H1 (cell line): ENCODE results near the gene FAM181B. TPM values are rescaled to one million over a fixed set of nuclear protein-coding genes. Genes with fewer than 3 reads are reported as not detected.

ENCODE experiments used
- CTCF ChIA-PET: fragments of 300-600 bp; sonication (Branson Sonifier 250); formaldehyde crosslinking; loops from one replicate; lab custom pipeline; 2021; ENCODE audit not compliant: partially characterized antibody; lab: Charles Lee
- POLR2A ChIA-PET: fragments of 300-600 bp; sonication (Branson Sonifier 250); formaldehyde crosslinking; loops from one replicate; lab custom pipeline; 2021; ENCODE audit warnings: inconsistent platforms; ENCODE audit not compliant: partially characterized antibody; lab: Charles Lee
- DNase-seq, 2 experiments: peaks; one replicate each; pipeline versions ENCODE4 v3.0.0 to v3.0.0-alpha.2; 2010 to 2022; ENCODE audit warnings: low spot score in 2 of 2, low read depth in 1 of 2, mixed read lengths in 1 of 2
- FAIRE-seq: peaks from 2 replicates; lab custom pipeline; 2011; peaks lifted over from hg19 to GRCh38; lab: Jason Lieb, UNC
- H2AFZ ChIP-seq: 2 replicates; pipeline ENCODE4 v1.8.1; 2012; ENCODE audit warnings: low read length, inconsistent platforms
- H2AK5ac ChIP-seq: 2 replicates; pipeline ENCODE4 v1.6.1; 2013; ENCODE audit warnings: low read depth, low read length
- H2BK120ac ChIP-seq: replicated peaks from 2 replicates; pipeline ENCODE3; 2013; ENCODE audit warnings: low read depth, low read length, inconsistent platforms
- H2BK12ac ChIP-seq: 2 replicates; pipeline ENCODE4 v1.6.1; 2013; ENCODE audit warnings: low read depth, low read length
- H2BK15ac ChIP-seq: 2 replicates; pipeline ENCODE4 v1.6.1; 2013; ENCODE audit warnings: low read length
- H2BK20ac ChIP-seq: 2 replicates; pipeline ENCODE4 v1.6.1; 2013; ENCODE audit warnings: low read length
- H2BK5ac ChIP-seq: 2 replicates; pipeline ENCODE4 v1.6.1; 2013; ENCODE audit warnings: low read depth, low read length
- H3K14ac ChIP-seq: 2 replicates; pipeline ENCODE4 v1.6.1; 2013; ENCODE audit warnings: inconsistent platforms; ENCODE audit not compliant: insufficient read length
- H3K18ac ChIP-seq: 2 replicates; pipeline ENCODE4 v1.6.1; 2013; ENCODE audit warnings: low read length; ENCODE audit errors: extremely low read depth
- H3K23ac ChIP-seq: 2 replicates; pipeline ENCODE4 v1.6.1; 2013; ENCODE audit warnings: inconsistent platforms; ENCODE audit not compliant: insufficient read length
- H3K23me2 ChIP-seq: 2 replicates; pipeline ENCODE4 v1.6.1; 2013; ENCODE audit warnings: low read depth, low read length
- H3K27ac ChIP-seq: 2 replicates; pipeline ENCODE4 v1.6.1; 2011; ENCODE audit warnings: low read depth, low read length, inconsistent platforms
- H3K27me3 ChIP-seq, 4 experiments: replicated peaks in 1 of 4; 1 replicate in 1 of 4; 2 replicates in 3 of 4; pipeline versions ENCODE4 v1.6.1 to v1.8.1; 2011 to 2013; ENCODE audit warnings: low read length in 3 of 4, mild to moderate bottlenecking in 3 of 4, inconsistent platforms in 2 of 4, mixed read lengths in 2 of 4, moderate library complexity in 1 of 4; ENCODE audit not compliant: control insufficient read depth in 3 of 4, insufficient read depth in 3 of 4; ENCODE audit errors: extremely low read depth in 1 of 4
- H3K36me3 ChIP-seq, 4 experiments: 2 replicates each; pipeline versions ENCODE4 v1.6.1 to v1.8.1; 2011 to 2013; ENCODE audit warnings: mild to moderate bottlenecking in 4 of 4, low read length in 3 of 4, moderate library complexity in 2 of 4, control low read depth in 1 of 4, inconsistent platforms in 1 of 4; ENCODE audit not compliant: insufficient read depth in 4 of 4, control insufficient read depth in 2 of 4
- H3K4ac ChIP-seq: replicated peaks from 2 replicates; pipeline ENCODE3; 2013; ENCODE audit warnings: low read length, low read depth, mixed read lengths, inconsistent platforms; ENCODE audit not compliant: insufficient read length
- H3K4me1 ChIP-seq, 4 experiments: replicated peaks in 1 of 4; 1 replicate in 1 of 4; 2 replicates in 3 of 4; pipeline versions ENCODE4 v1.6.1 to v1.8.1; 2011 to 2013; ENCODE audit warnings: low read length in 3 of 4, inconsistent platforms in 2 of 4, mixed read lengths in 1 of 4; ENCODE audit not compliant: insufficient read depth in 4 of 4, control insufficient read depth in 3 of 4
- H3K4me2 ChIP-seq, 2 experiments: 2 replicates each; pipeline versions ENCODE4 v1.6.1 to v1.8.1; 2011 to 2013; ENCODE audit warnings: low read depth in 2 of 2, low read length in 2 of 2, control low read depth in 1 of 2, inconsistent platforms in 1 of 2, mild to moderate bottlenecking in 1 of 2; ENCODE audit not compliant: insufficient read depth in 1 of 2
- H3K4me3 ChIP-seq, 4 experiments: fragments of 200-600, 300-600 bp in 1 of 4; sonication (generic), shearing (Covaris generic), sonication (Bioruptor Twin) in 1 of 4; 2 replicates each; pipeline versions ENCODE4 v1.5.1 to v1.8.1; 2011 to 2016; ENCODE audit warnings: low read length in 4 of 4, low read depth in 3 of 4, control low read depth in 2 of 4, inconsistent platforms in 2 of 4, mild to moderate bottlenecking in 2 of 4, mixed read lengths in 1 of 4, moderate library complexity in 1 of 4; ENCODE audit not compliant: insufficient read depth in 2 of 4; ENCODE audit errors: extremely low read depth in 1 of 4
- H3K56ac ChIP-seq: replicated peaks from 2 replicates; pipeline ENCODE3; 2013; ENCODE audit warnings: low read depth, mild to moderate bottlenecking, mixed read lengths, low read length, inconsistent platforms; ENCODE audit not compliant: insufficient read length
- H3K79me1 ChIP-seq: 2 replicates; pipeline ENCODE4 v1.6.1; 2013; ENCODE audit warnings: low read depth, low read length, control low read depth
- H3K79me2 ChIP-seq, 2 experiments: 2 replicates each; pipeline versions ENCODE4 v1.6.1 to v1.8.1; 2012 to 2013; ENCODE audit warnings: low read length in 2 of 2, mild to moderate bottlenecking in 2 of 2, inconsistent platforms in 1 of 2; ENCODE audit not compliant: insufficient read depth in 2 of 2, control insufficient read depth in 1 of 2
- H3K9ac ChIP-seq, 4 experiments: replicated peaks in 1 of 4; 1 replicate in 1 of 4; 2 replicates in 3 of 4; pipeline versions ENCODE4 v1.6.1 to v1.8.1; 2011 to 2013; ENCODE audit warnings: low read depth in 3 of 4, low read length in 3 of 4, control low read depth in 2 of 4, mild to moderate bottlenecking in 2 of 4, moderate library complexity in 2 of 4, inconsistent platforms in 1 of 4; ENCODE audit errors: extremely low read depth in 1 of 4
- H3K9me3 ChIP-seq, 2 experiments: 2 replicates each; pipeline versions ENCODE4 v1.6.1 to v1.8.1; 2012 to 2013; ENCODE audit warnings: mild to moderate bottlenecking in 2 of 2, moderate library complexity in 2 of 2, control low read depth in 1 of 2, inconsistent platforms in 1 of 2, low read depth in 1 of 2, low read length in 1 of 2, mixed read lengths in 1 of 2; ENCODE audit not compliant: insufficient read depth in 2 of 2
- H4K20me1 ChIP-seq, 2 experiments: replicated peaks in 1 of 2; 2 replicates each; pipeline versions ENCODE3 to v1.8.1; 2011 to 2013; ENCODE audit warnings: inconsistent platforms in 2 of 2, low read length in 2 of 2, mild to moderate bottlenecking in 1 of 2; ENCODE audit not compliant: insufficient read depth in 2 of 2, control insufficient read depth in 1 of 2
- H4K5ac ChIP-seq: 2 replicates; pipeline ENCODE4 v1.6.1; 2013; ENCODE audit warnings: low read length, low read depth, mixed read lengths, inconsistent platforms; ENCODE audit not compliant: insufficient read length
- H4K8ac ChIP-seq: 2 replicates; pipeline ENCODE4 v1.8.0; 2013; ENCODE audit warnings: mild to moderate bottlenecking, moderate library complexity, low read length, inconsistent platforms; ENCODE audit not compliant: insufficient read depth; ENCODE audit errors: extremely low read depth
- H4K91ac ChIP-seq: replicated peaks from 2 replicates; pipeline ENCODE3; 2013; ENCODE audit warnings: low read length, mixed read lengths, inconsistent platforms; ENCODE audit not compliant: insufficient read length
- CTCF ChIP-seq, 3 experiments: IDR thresholded peaks; 1 replicate in 2 of 3; 2 replicates in 1 of 3; pipeline versions ENCODE4 v1.5.1 to v1.6.1; 2011; ENCODE audit warnings: low read length in 3 of 3, mild to moderate bottlenecking in 3 of 3, inconsistent platforms in 2 of 3, low read depth in 1 of 3, moderate library complexity in 1 of 3; ENCODE audit not compliant: insufficient read depth in 1 of 3; ENCODE audit errors: control extremely low read depth in 1 of 3
- JUND ChIP-seq: IDR thresholded peaks from 2 replicates; pipeline ENCODE4 v1.6.1; 2011; ENCODE audit warnings: mild to moderate bottlenecking, improper control_type of control experiment, low read length
- MAX ChIP-seq: IDR thresholded peaks from 2 replicates; pipeline ENCODE4 v1.6.1; 2012; ENCODE audit warnings: inconsistent platforms
- RAD21 ChIP-seq, 2 experiments: IDR thresholded peaks in 1 of 2; conservative IDR thresholded peaks in 1 of 2; 2 replicates each; pipeline ENCODE4 v1.6.1; 2011; ENCODE audit warnings: low read depth in 2 of 2, low read length in 2 of 2, improper control_type of control experiment in 1 of 2, inconsistent platforms in 1 of 2, mild to moderate bottlenecking in 1 of 2, moderate library complexity in 1 of 2
- SP1 ChIP-seq: IDR thresholded peaks from 2 replicates; pipeline ENCODE4 v1.6.1; 2011; ENCODE audit warnings: low read depth, low read length
- WGBS, 2 experiments: shearing (Covaris generic) in 1 of 2; methylation state at CpG; one replicate each; pipeline versions ENCODE4 v1.1.6 to v1.1.7; 2013 to 2015; ENCODE audit warnings: low lambda C conversion rate in 2 of 2, mixed read lengths in 2 of 2, inconsistent platforms in 1 of 2, low coverage in 1 of 2, missing lambda C conversion rate in 1 of 2; ENCODE audit not compliant: insufficient replicate concordance in 2 of 2, insufficient coverage in 1 of 2, insufficient read length in 1 of 2; ENCODE audit errors: extremely low coverage in 1 of 2, missing lambda C conversion rate in 1 of 2; 5-methylcytosine and 5-hydroxymethylcytosine counted together
- polyA plus RNA-seq, 7 experiments: library from polyadenylated mRNA; depleted of rRNA in 3 of 7; stranded (reverse) in 5 of 7; unstranded in 2 of 7; fragments of >200 nt in 5 of 7; fragments of 200-250 nt in 2 of 7; gene quantifications; 1 replicate in 5 of 7; 2 replicates in 1 of 7; 4 replicates in 1 of 7; pipeline versions ENCODE4 v1.2.1 to v1.2.3, GENCODE V29; 2011 to 2013; ENCODE audit warnings: missing spikeins in 2 of 7, mixed read lengths in 2 of 7
- total RNA-seq: library from RNA; stranded (reverse); fragmentation: NEBNext Ultra II Directional; extraction: Animal tissue kit (Norgen Biotek cat#: 25700); gene quantifications from 2 replicates; pipeline ENCODE4 v1.2.1, GENCODE V29; 2021

FAM181B gene
- total and polyA plus RNA-seq, 2 of the 8 experiments (the other 6 are each of a cell fraction or from before 2014, with no cell fraction given) = 0.21 to 0.37 TPM

- no peak overlapping the region; the same call in 1 of the 2 replicates for H2BK5ac ChIP-seq
- H2BK120ac ChIP-seq = no peak overlapping the region
- H4K8ac ChIP-seq = no peak overlapping the region
- no peak overlapping the region for H3K4ac ChIP-seq
- H3K36me3 ChIP-seq = no peaks in the 10 kb centered on the region
- H3K23me2 ChIP-seq = no peaks in the 10 kb centered on the region
- H3K9ac ChIP-seq = no peak overlapping the region
- no peak overlapping the region for H3K56ac ChIP-seq
- no peak overlapping the region for H2BK15ac ChIP-seq
- H3K18ac ChIP-seq = no peak overlapping the region
- no peak overlapping the region for H2BK12ac ChIP-seq
- CTCF ChIA-PET = interaction anchor here (0.7 to 6.0 kb wide), 5 partner anchors 14 to 62 kb away, joined by 3 to 100 read pairs (median 3); no protein-coding TSS in a partner anchor
- H3K27me3 ChIP-seq = no peaks in the 10 kb centered on the region
- H3K27ac ChIP-seq = no peak overlapping the region
- no peaks in the 10 kb centered on the region for H4K20me1 ChIP-seq
- no peak overlapping the region for H3K4me2 ChIP-seq
- no peak for DNase-seq
- H3K23ac ChIP-seq = no peak overlapping the region
- no peak overlapping the region for H3K4me3 ChIP-seq
- no peaks in the 10 kb centered on the region for H3K79me1 ChIP-seq
- H2AK5ac ChIP-seq = no peak overlapping the region
- peak overlapping the region; percentile 77 for H2AFZ ChIP-seq
- no peak overlapping the region for H4K91ac ChIP-seq
- no peak overlapping the region for H4K5ac ChIP-seq
- no peaks in the 10 kb centered on the region for H3K9me3 ChIP-seq
- POLR2A ChIA-PET = no interaction called here
- TF ChIP-seq CTCF (IDR thresholded peaks at IDR 0.05; ENCODE audit: control extremely low read depth in 1 of 3, insufficient read depth in 1 of 3, low read depth in 1 of 3, low read length in 3 of 3) (peak in 2 of 3 experiments; percentile 57 to 69; a peak in 3 of 4 replicates), MAX (peak; percentile 30; the same call in 1 of the 2 replicates), SP1 (no peak), RAD21 (IDR thresholded peaks at IDR 0.05 in 1 of 2, conservative IDR thresholded peaks at IDR 0.05 in 1 of 2; ENCODE audit: low read depth in 2 of 2, low read length in 2 of 2) (peak; percentile 84), JUND (peak; percentile 74; the same call in 1 of the 2 replicates)
- no peaks in the 10 kb centered on the region for H3K4me1 ChIP-seq
- no peak overlapping the region for H3K14ac ChIP-seq
- 44% methylated on average over 6 of the region's 6 CpGs; no CpG with 5 or more reads in 1 of the 2 experiments for WGBS, 2 experiments
- H2BK20ac ChIP-seq = no peak overlapping the region
- H3K79me2 ChIP-seq = no peaks in the 10 kb centered on the region
- FAIRE-seq = peak; percentile 74
Observed at GRCh38 chr11:82682003-82682751, 51.5 kb downstream of the FAM181B start.
